NCI-H2107 treated with DMSO at 0.1 percent for 48 hours (cell line): ENCODE results near the gene KCNQ1OT1.

ENCODE experiments used
- DNase-seq: peaks from one replicate; lab custom pipeline; 2025; ENCODE audit not compliant: unreplicated experiment; lab: John Stamatoyannopoulos, UW

KCNQ1OT1 gene

GRCh38 chr11:2699531-2700414 is at the start of gene KCNQ1OT1:
Gene KCNQ1OT1 (minus strand): TSS chr11:2699994.
- peak; percentile 18 for DNase-seq

GRCh38 chr11:2748814-2749554 is 49.2 kb upstream of the KCNQ1OT1 start:
- no peak for DNase-seq

- DNase-seq, result no peak
Measured at GRCh38 chr11:2748061-2748813, 48.4 kb upstream of the KCNQ1OT1 start.

GRCh38 chr11:2747248-2748027 is 47.6 kb upstream of the KCNQ1OT1 start:
- no peak for DNase-seq

- no peak for DNase-seq
Measured at GRCh38 chr11:2746401-2747247, 46.8 kb upstream of the KCNQ1OT1 start.

- DNase-seq, result no peak
Measured at GRCh38 chr11:2745511-2745910, 45.7 kb upstream of the KCNQ1OT1 start.

- no peak for DNase-seq
Measured at GRCh38 chr11:2744166-2744565, 44.4 kb upstream of the KCNQ1OT1 start.

- no peak for DNase-seq
Measured at GRCh38 chr11:2743427-2744110, 43.8 kb upstream of the KCNQ1OT1 start.

GRCh38 chr11:2742611-2743426 is 43.0 kb upstream of the KCNQ1OT1 start:
- no peak for DNase-seq

GRCh38 chr11:2742201-2742600 is 42.4 kb upstream of the KCNQ1OT1 start:
- no peak for DNase-seq

GRCh38 chr11:2741377-2742131 is 41.8 kb upstream of the KCNQ1OT1 start:
- DNase-seq, result no peak

GRCh38 chr11:2741006-2741376 is 41.2 kb upstream of the KCNQ1OT1 start:
- no peak for DNase-seq

GRCh38 chr11:2740275-2740940 is 40.6 kb upstream of the KCNQ1OT1 start:
- no peak for DNase-seq

- DNase-seq, result no peak
Measured at GRCh38 chr11:2739531-2740274, 39.9 kb upstream of the KCNQ1OT1 start.

GRCh38 chr11:2738551-2739431 is 39.0 kb upstream of the KCNQ1OT1 start:
- DNase-seq, result no peak
